GM19468 (cell line): ENCODE measurements around the gene RGS14.
"Not testable (repeated sequence)": the region's sequence is repeated elsewhere in the genome, so short reads cannot be mapped to it uniquely, and the experiment has no call there.

Source experiments
- ATAC-seq: cut with Tn5 transposase; IDR thresholded peaks from one replicate; pipeline ENCODE4 v1.9.1; 2021; ENCODE audit warnings: mild to moderate bottlenecking, moderate library complexity, moderate number of reproducible peaks; ENCODE audit not compliant: unreplicated experiment; ENCODE audit errors: extremely low read depth

The RGS14 gene

DNA sequence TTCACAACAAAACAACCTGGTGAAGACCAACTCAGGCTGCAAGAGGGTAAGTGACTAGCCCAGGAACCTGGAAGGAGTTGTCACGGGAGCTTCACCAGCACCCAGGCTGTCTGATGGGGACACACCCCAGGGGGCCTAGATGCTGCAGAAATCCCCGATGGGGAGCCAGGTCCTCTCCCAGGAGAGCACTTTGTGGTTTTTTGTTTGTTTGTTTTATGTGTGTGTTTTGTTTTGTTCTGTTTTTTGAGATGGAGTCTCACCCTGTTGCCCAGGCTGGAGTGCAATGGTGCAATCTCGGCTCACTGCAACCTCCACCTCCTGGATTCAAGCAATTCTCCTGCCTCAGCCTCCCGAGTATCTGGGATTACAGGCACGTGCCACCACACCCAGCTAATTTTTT lies 17.8 kb downstream of the RGS14 start:
- not testable (repeated sequence) for ATAC-seq

DNA sequence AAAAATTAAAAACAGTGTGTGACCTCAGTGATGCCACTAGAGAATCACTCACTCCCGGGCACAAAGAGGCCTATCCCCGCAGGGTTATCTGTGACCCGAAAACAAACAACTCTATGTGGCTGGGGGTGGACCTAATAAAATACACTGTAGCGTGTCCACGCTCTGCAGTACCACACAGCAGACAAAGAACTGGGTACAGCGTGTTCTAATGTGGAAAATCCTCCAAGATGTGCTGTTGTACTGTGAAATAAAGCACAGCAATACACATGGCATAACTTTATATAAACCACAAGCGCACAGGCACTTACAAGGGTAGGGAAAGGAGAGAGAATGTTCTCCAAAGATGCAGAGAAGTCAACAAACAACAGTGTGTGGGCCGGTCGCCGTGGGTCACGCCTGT lies 18.4 kb downstream of the RGS14 start:
- ATAC-seq: no peak

DNA sequence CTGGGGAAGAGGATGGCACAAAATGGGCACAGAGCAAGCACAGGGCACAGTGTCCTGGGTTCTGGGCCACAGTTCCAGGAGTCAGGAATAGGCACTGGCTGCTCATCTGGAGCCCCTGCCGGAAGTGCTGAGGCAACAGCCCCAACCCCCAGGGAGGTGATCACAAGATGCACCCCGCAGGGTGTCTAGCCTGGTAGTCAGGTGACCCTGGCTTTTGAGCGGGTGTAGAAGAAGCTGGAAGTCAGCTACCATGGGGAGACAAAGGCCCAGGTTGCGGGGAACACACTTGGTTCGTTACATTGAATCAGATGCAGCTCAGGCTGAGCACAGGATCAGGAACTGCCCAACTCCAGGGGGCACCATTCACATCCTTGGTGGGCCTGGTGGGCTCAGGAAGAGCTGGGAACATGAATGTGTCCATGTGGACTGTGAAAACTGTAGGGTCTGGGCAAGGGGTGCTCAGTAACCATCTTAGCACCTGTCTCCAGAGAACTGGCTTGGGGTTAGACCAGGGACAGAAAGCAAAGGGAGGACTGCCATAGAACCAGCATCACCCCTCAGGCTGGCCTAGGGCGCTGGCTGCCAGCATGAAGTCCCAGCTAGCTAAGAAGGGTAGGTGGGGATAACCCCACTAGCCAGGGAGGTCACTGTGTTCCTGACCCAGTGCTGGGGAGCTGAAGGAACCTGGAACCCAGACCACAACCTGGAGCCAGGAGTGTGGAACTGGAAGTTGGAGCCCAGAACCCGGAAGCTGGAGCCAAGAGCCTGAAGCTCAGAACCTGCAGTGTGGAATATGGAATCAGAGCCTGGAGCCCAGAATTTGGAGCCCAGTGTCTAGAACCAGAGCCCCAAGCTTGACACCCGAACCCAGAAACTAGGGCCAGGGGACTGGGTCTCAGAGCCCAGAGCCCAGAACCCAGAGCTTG lies 20.4 kb downstream of the RGS14 start:
- no peak for ATAC-seq

DNA sequence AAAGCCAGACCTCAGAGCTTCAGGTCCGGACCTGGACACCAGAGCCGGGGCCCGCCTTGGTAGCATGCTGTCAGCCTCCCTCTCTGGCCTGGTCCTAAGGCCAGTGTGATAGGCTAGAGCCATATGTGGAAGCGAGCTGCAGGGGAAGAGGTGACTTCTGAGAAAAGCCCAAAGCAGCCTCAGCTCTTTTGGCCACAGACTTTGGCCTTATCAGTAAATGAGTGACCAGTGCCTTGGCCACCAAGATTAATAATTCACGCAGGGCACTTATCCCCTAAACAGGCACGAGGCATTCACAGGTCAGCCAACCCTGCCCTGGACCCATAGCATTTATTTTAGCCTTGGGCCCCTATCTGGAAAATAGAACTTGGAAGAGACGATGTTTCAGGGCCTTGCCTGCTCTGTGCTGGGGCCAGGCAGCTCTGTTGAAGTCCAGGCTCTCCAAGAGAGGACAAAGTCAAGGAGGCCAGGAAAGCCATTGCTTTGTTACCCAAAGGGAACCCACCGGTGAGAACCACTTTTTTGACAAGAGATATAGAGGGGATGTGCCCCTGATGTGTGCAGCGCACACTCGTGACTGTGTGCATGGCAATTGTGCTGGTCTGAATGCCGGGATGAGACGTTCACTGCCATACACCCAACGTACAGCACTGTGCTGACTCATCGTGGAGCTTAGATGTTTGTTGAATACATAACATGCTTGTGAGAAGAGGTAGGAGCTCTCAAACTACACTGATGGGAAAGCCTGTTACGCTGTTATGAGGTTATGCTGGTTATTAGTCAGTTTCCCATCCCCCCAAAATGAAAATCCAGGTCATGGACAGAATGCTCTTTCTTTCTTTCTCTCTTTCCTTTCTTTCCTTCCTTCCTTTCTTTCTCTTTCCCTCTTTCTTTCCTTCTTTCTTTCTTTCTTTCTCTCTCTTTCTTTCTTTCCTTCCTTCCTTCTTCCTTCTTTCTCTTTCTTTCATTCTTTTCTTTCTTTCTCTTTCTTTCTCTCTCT lies 21.5 kb downstream of the RGS14 start:
- no peak for ATAC-seq

DNA sequence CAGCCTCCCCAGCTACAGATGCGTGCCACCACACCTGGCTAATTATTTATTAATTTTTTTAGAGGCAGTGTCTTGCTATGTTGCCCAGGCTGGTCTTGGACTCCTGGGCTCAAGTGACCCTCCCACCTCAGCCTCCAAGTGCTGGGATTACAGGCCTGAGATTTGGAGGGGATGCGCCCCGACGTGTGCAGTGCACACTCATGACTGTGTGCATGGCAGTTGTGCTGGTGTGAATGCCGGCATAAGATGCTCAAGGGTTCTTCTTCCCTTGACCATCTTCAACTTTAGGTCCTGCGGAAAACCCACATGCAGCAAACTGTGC lies 23.0 kb downstream of the RGS14 start:
- no peak for ATAC-seq

DNA sequence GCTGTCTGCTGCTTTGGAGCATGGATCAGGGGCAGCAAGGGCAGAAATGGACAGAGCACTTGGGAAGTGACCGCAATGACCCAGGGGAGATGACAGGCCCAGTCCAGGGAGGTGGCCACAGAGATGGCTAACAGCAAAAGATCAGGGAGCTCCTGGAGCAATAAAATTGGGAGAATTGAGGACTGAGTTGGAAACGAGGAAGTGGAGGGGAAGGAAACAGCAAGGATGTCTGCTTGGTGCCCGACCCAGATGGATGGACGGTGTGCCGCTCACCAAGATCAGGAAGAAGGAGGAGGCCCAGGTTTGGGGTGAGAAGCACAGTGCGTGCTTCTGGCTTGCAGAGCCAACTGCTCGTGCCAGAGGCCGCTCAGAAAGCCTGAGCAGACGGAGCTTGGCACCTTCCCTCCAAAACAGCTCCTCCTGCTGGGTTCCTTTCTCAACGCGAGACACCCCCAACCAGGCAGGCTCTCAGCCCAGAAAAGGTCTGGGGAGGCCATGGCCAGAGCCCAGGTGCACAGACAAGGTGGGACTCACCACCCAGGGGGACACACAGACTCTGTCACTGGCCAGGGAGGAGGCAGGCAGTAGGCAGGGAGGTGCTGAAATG lies 24.8 kb downstream of the RGS14 start:
- no peak for ATAC-seq

DNA sequence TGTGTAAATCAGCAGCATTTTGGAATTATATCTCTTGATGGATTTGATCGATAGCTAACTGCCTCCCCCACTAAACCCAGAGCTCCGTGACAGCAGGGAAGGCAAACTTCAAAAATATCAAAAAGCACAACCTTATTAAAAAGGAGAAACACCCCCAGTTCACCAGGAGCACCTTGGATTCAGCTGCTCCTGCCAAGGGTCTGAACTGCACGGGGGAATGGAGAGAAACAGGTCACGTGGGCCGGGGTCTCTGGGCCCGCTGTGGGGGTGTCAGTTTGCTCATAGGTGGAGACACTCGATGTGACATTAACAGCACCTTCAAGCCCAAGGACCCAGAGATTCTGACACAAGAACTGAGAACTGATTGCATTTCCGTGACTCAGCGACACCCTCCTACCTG lies 25.5 kb downstream of the RGS14 start:
- ATAC-seq: no peak

DNA sequence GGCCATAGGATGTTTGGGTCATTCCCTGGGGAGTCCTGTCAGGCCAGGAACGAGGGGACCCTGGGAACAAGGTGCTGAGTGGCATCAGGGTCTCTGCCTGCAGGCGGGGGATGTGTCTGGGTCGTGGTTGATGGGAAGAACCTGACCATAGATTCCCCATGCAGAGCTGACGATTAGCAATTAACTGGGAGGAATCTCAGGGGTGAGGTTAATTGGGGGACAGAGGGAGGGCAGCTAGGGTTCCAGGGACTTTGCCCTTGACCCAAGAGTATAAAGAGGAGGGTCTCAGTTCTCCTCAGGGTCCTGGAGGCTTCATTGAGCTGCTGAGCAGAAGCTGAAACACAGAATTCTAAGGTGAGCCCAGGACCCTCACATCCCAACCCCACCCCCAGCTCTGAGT lies 26.4 kb downstream of the RGS14 start, which contains the start of gene SLC34A1:
SLC34A1 (plus strand) TSS at position 301 of the 400 bp plus-strand sequence. CDS start 1,308 bp downstream, outside the sequence.
- ATAC-seq: no peak

DNA sequence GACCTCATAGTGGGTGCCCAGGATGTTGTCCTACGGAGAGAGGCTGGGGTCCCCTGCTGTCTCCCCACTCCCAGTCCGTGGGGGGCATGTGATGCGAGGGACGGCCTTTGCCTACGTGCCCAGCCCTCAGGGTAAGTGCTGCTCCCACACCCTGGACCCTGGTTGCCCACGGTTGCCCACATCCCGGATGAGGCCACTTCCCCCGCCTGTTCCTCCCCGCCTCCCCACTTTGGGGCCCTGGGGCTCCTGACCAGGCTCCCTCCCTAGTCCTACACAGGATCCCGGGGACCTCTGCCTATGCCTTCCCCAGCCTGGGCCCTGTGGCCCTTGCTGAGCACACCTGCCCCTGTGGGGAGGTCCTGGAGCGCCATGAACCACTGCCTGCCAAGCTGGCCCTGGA lies 28.0 kb downstream of the RGS14 start:
- ATAC-seq: no peak

DNA sequence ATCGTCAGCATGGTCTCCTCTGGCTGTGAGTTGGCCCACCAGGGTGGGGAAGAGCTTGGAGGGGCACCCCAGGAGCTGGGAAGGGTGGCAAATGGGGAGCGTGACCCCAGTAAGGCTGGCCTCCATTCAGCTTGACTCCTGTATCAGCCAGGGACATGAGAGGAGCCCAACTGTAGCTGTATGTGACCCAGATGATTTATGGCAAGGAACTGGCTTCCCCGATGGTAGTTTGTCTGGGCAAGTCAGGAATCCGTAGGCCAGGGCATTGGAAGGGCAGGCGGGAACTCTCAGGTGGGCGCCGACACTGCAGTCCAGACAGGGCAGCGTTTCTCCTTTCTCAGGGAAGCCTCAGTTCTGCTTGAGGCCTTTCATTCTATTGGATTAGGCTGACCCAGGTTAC lies 28.8 kb downstream of the RGS14 start:
- ATAC-seq: no peak

DNA sequence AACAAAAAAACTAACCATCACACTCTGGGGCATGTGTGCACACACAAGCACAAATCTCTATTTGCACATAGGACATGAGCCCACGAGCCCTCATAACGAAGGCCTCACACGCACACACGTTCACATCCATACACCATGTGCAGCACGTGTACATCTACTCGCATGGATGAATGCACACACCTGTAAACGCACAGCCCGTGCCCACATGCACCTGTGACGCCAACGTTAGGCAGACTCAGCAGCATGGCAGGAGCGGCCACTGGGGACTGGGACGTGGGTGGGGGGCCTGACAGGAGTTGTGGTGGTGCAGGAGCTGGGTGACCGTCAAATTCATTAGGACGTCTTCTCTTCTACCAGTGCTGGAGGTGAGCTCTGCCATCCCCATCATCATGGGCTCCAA lies 29.7 kb downstream of the RGS14 start:
- no peak for ATAC-seq

DNA sequence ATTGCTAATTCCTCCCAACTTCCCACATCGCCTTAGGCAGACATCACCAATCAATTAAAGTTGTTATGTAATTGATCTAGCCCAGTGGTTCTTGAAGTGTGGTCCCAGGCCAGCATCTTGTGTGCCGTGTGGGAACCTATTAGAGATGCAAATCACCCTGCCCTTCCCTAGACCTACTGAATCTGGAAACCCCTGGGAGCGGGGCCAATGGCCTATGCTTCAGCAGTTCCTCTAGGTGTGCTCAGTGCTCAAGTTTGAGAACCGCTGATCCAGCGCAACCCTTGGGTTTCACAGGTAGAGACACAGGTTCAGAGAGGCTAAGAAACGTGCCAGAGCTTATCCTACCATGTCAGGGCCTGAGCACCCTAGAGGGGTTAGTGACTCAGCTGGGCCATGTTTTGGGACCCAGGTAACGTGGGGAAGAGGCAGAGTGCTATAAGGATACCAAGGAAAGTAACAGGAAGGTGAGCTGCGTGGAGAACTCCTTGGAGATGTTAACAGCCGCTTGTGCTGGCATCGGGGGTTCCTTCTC lies 30.9 kb downstream of the RGS14 start:
- no peak for ATAC-seq

DNA sequence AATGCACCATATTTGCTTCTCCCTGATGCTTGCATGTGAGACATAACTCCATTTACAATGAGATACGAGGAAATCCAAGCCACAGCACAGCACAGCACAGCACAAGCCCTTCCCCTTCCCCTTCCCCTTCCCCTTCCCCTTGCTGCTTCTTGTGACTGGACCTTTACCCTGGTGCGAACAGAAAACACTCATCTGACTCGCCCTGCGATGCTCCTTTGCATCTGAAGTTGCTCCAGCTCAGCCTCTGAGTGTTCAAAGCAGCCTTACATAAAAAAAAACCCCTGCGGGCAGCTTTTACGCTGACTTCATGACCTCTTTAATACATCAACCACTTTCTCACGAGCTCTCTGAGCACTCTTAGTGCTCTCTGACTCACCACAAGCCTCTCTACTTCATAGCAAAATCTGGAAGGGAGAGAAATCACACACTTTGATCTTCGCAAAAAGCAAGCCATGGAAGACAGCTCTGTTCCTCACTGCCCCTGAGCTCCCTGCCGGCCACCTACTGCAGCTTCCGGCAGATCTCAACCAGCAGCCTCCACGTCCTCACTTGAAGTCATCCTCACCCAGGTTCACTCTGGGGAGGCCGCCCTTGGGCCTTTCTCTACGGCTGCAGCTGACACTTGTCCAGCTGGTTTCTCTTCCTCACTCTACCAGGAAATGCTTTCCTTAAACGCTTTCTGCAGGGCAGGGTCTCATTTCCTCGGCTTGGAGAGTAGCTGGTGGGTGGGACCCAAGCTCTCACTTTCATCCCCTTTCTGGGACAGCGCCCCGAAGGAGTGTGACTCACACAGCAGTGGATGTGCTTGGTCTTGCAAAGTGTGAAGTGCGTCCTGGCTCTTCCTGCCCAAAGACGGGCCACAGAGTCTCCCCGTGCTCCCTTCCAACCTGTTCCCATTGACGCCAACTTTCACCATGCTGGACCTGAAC lies 31.8 kb downstream of the RGS14 start:
- ATAC-seq: no peak

DNA sequence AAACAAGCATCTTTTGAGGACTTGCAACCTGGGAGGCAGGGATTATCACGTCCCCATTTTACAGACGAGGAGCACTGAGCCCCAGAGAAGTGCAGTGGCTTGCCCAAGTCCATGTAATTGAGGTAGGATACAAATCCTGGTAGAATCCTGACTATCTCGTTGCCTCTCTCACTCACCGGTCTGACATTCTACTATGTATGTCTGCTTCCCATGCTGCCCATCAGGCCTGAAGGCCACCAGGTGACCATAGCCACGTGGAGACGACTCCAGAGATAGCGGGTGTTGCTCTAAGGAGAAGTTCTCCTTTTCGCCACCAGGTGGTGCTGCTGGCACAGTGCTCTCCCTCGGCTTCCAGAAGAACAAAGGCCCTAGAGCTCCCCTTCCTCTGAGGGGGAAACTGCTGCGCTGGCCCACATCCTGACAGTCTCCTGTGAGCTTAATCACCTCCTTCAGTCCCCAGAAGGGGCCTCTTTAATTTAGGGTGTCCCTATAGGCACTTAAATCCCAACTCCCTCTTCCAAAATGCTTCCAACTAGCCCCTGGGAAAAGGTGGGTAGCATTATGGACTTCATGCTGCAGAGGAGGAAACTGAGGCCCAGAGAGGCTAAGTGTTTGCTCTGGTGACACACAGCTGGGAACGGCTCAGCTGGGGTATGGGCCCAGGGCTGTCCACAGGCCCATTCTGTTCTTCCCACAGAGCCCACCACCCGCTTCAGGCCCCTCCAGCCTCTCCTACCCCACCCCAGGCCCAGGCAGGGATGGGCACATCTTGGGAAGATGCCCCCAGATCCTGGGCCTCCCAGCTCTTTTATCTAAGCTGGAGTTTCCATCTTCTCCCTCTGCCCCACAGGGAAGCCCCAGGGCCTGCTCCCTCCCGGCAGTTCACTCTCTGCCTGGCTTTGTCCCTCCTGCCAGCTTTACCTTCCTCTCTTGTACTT lies 32.9 kb downstream of the RGS14 start:
- ATAC-seq: no peak

DNA sequence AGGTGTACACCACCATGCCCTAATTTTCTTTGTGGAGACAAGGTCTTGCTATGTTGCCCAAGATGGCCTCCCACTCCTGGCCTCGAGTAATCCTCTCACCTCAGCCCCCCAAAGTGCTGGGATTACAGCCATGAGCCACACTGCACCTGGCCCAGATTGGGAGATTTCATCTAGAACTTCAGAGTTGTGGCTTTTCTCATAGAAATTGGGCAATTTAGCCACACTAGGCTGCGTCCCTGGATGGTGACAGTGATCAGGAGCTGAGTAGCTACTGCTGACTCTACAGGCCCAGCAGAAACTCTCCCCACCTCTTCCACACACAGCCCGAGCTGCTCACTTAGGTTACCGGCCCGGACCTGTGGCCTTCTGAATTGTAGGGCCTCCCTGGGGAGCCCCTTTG lies 35.0 kb downstream of the RGS14 start:
- no peak for ATAC-seq

DNA sequence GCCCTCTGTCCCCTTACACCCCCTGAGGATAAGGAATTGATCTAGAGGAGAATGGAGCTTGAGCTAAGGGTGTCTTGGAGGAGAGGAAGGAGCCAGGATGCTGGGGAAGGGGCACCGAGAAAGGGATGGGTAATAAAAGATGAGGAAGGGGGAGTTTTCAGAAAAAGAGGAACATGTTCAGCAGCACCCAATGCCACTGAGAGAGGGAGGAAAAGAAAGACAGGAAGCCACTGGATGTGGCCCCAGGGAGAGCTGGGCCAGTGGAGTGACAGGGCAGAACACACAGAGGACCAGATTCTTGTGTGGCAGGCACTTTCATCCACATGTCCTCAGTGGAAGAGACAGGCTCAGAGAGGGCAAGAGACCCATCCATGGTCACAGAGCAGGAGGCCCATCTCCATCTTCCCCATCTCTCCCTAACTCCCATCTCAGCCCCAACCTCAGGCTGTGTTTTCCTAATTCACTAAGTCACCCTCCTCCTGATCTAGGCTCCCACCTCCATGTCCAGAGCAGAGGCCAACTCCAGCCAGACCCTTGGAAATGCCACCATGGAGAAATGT lies 35.6 kb downstream of the RGS14 start:
- no peak for ATAC-seq

DNA sequence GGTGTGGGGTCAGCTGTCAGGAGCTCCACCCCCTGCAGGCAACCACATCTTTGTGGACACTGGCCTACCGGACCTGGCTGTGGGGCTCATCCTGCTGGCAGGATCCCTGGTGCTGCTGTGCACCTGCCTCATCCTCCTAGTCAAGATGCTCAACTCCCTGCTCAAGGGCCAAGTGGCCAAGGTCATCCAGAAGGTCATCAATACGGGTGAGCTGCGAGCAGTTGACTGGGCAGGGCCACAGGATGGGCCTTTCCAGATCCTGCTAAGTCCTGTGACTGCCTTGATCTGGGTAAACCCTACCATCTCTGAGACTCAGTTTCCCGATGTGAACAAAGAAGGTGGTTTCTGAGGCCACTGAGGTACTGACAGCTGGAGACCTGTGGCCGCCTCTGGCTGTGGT lies 36.3 kb downstream of the RGS14 start:
- ATAC-seq: no peak

DNA sequence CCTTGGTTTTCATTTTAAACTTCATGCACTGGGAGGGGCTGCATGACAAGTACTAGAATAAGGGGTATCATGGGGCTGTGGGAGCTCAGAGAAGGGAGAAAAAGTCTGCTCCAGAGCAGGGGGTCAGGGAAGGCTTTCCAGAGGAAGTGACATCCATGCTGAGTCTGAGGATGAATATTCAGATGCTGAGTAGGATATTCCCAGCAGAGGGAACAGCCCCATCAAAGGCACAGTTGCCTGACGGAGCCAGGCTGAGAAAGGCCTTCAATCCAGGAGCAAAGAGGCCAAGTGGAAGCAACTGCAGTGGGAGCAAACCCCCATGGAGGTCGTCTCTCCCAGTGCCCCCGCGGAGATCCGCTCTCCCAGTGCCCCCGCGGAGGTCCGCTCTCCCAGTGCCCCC lies 38.4 kb downstream of the RGS14 start:
- ATAC-seq: no peak
